T-helper 17 cell (primary cell): ENCODE results near the gene ATE1. TPM values are rescaled to one million over a fixed set of nuclear protein-coding genes. Genes with fewer than 3 reads are reported as not detected.
"Not testable (repeated sequence)": the region's sequence is repeated elsewhere in the genome, so short reads cannot be mapped to it uniquely, and the experiment has no call there.

Experiments used
- ATAC-seq: fragments of 150-1000 bp; cut with Tn5 transposase; 2 replicates; pipeline ENCODE4 v1.10.0; 2021; ENCODE audit warnings: mild to moderate bottlenecking, moderate library complexity
- DNase-seq, 3 donors: peaks; one replicate each; pipeline versions ENCODE4 v3.0.0 to v3.0.0-alpha.2; 2020 to 2021
- H3K9me3 ChIP-seq: one replicate; pipeline ENCODE4 v1.7.0; 2013; ENCODE audit warnings: low read length, mild to moderate bottlenecking; ENCODE audit not compliant: control insufficient read depth, poor library complexity, severe bottlenecking
- H3K27ac Mint-ChIP-seq: one replicate; pipeline ENCODE4 v1.8.0; 2022; ENCODE audit warnings: mild to moderate bottlenecking, moderate library complexity, mixed read lengths
- H3K27me3 Mint-ChIP-seq: one replicate; pipeline ENCODE4 v1.8.0; 2022; ENCODE audit warnings: mixed read lengths
- H3K36me3 Mint-ChIP-seq: one replicate; pipeline ENCODE4 v1.8.0; 2022; ENCODE audit warnings: low read depth, mixed read lengths
- H3K4me1 Mint-ChIP-seq: one replicate; pipeline ENCODE4 v1.8.0; 2022; ENCODE audit warnings: mild to moderate bottlenecking, mixed read lengths
- H3K4me3 Mint-ChIP-seq: one replicate; pipeline ENCODE4 v1.8.0; 2022; ENCODE audit warnings: mild to moderate bottlenecking, moderate library complexity, mixed read lengths
- total RNA-seq, 4 donors: library from RNA in 2 of 4; stranded (reverse) in 2 of 4; gene quantifications; one replicate each; pipeline ENCODE4 v1.2.3 and lab custom pipeline; 2022 to 2026

ATE1 gene
- total RNA-seq, 2 donors from 2014 or later, result 23.2 to 23.4 TPM

- Mint-ChIP-seq H3K27me3 (no peaks in the 10 kb centered on the region), H3K36me3 (peaks cover 3% of the 10 kb centered on the region), H3K27ac (no peak overlapping the region), H3K4me3 (no peak overlapping the region), H3K4me1 (no peaks in the 10 kb centered on the region)
- ATAC-seq, result no peak
- no peak for DNase-seq
- no peaks in the 10 kb centered on the region for H3K9me3 ChIP-seq
These were observed 21.2 kb upstream of the ATE1 start for GRCh38 chr10:121949049-121949448.

DNA sequence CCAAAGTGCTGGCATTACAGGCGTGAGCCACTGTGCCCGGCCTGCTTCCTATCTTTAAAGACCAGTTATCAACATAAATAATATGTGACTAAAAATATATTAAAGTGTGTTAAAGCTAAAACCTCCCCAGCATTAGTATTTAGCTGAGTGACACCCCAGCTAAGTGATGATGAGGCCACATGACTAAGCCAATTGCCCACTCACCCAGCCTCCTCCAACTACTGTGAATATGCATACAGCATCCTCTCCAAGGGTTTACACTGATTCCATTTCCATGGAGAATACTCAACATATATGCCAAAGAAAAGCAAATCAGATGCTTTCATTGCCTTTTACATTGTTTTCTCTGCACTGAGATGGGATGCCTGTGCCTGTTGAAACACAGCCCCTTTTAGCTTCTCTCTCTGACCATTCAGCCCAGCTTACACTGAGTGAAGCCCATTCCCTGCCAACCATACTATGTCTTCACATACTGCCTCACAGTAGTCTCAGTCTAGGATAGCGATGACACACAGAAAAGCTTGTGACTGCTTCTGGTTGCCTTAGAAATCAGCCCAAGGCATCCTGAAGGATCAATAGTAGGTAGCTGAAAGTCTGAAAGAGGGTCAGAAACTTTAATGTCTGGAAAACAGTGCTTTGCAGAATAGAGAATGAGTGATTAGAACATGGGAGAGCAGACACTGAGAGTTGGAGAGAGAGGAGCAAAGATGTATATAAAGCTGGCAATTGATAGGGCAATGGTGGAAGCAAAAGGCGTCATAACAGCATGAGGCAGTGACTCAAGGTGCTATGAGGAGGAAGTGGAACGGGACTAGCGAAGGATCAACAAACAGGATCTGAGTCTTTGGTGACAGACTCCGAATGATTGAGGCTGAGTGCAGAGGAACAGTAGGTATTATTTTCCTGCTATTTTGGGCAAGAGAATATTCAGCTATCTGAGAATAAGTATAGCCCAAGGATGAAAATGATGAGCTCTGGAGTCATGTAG is 19.8 kb upstream of the ATE1 start:
- H3K27ac Mint-ChIP-seq, result no peak overlapping the region
- H3K36me3 Mint-ChIP-seq, result peaks cover 3% of the 10 kb centered on the region
- DNase-seq (no peak), ATAC-seq (no peak)
- no peak overlapping the region for H3K4me3 Mint-ChIP-seq
- H3K9me3 ChIP-seq, result no peaks in the 10 kb centered on the region
- H3K27me3 Mint-ChIP-seq, result no peaks in the 10 kb centered on the region
- peaks cover 2% of the 10 kb centered on the region for H3K4me1 Mint-ChIP-seq

- no peaks in the 10 kb centered on the region for H3K36me3 Mint-ChIP-seq
- H3K27ac Mint-ChIP-seq, result no peak overlapping the region
- peaks cover 3% of the 10 kb centered on the region for H3K4me1 Mint-ChIP-seq
- no peak for ATAC-seq
- H3K27me3 Mint-ChIP-seq, result peaks cover 14% of the 10 kb centered on the region
- no peak for DNase-seq
- no peak overlapping the region for H3K4me3 Mint-ChIP-seq
- no peaks in the 10 kb centered on the region for H3K9me3 ChIP-seq
These were observed 15.1 kb upstream of the ATE1 start for GRCh38 chr10:121942749-121943416.

- Mint-ChIP-seq H3K4me1 (peaks cover 3% of the 10 kb centered on the region), H3K27me3 (peaks cover 20% of the 10 kb centered on the region), H3K36me3 (no peaks in the 10 kb centered on the region), H3K27ac (no peak overlapping the region), H3K4me3 (no peak overlapping the region)
- DNase-seq (no peak), ATAC-seq (no peak)
- no peaks in the 10 kb centered on the region for H3K9me3 ChIP-seq
These were observed 13.7 kb upstream of the ATE1 start for GRCh38 chr10:121941532-121941931.

DNA sequence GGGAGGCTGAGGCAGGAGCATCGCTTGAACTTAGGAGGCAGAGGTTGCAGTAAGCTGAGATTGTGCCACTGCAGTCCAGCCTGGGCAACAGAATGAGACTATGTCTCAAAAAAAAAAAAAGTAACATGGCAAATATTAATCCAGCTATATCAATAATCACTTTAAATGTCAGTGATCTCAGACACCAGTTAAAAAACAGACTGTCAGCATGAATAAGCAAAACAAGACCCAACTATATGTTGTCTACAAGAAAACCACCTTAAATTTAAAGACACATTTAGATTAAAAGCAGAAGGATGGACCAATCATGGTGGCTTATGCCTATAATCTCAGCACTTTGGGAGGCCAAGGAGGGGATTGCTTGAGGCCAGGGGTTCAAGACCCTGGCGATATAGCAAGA is 8.5 kb upstream of the ATE1 start:
- peaks cover 4% of the 10 kb centered on the region for H3K4me1 Mint-ChIP-seq
- H3K27ac Mint-ChIP-seq, result no peak overlapping the region
- H3K36me3 Mint-ChIP-seq, result no peaks in the 10 kb centered on the region
- H3K27me3 Mint-ChIP-seq, result peaks cover 20% of the 10 kb centered on the region
- ATAC-seq, result no peak
- no peak overlapping the region for H3K4me3 Mint-ChIP-seq
- DNase-seq, result no peak
- no peaks in the 10 kb centered on the region for H3K9me3 ChIP-seq

DNA sequence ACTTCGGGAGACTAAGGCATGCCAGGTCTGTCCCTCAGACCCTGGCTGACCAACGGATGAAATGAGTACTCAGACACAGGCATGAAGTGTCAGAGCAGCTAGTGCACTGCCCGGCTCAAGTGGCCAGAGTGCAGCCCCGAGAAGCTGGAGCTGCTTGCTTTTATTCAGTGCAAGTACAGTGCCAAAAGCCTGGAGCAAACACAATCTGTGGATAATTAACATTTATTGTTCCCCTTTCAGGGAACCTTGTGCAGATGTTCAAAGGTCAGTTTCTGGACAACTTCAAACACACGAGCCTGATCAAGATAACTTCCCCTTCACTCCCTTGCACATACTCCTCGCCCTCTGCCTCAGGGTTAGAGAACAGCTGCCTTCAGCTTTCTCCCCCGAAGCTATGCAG is 7.9 kb upstream of the ATE1 start:
- no peaks in the 10 kb centered on the region for H3K36me3 Mint-ChIP-seq
- peaks cover 20% of the 10 kb centered on the region for H3K27me3 Mint-ChIP-seq
- no peak for DNase-seq
- H3K4me3 Mint-ChIP-seq, result no peak overlapping the region
- H3K27ac Mint-ChIP-seq, result no peak overlapping the region
- no peaks in the 10 kb centered on the region for H3K9me3 ChIP-seq
- H3K4me1 Mint-ChIP-seq, result peaks cover 9% of the 10 kb centered on the region
- ATAC-seq, result no peak

- DNase-seq, ATAC-seq, H3K9me3 ChIP-seq, H3K27me3 Mint-ChIP-seq, H3K27ac Mint-ChIP-seq, H3K36me3 Mint-ChIP-seq: not testable (repeated sequence)
- peak overlapping the region; percentile 19 for H3K4me3 Mint-ChIP-seq
- H3K4me1 Mint-ChIP-seq, result peaks cover 22% of the 10 kb centered on the region
These were observed 2.6 kb upstream of the ATE1 start for GRCh38 chr10:121930268-121931085.

GRCh38 chr10:121929585-121930267 is 1.9 kb upstream of the ATE1 start:
- DNase-seq, ATAC-seq, H3K27me3 Mint-ChIP-seq, H3K36me3 Mint-ChIP-seq, H3K9me3 ChIP-seq: not testable (repeated sequence)
- Mint-ChIP-seq H3K27ac (peak overlapping the region; percentile 91), H3K4me3 (peak overlapping the region; percentile 25), H3K4me1 (peaks cover 21% of the 10 kb centered on the region)

- DNase-seq (no peak), ATAC-seq (no peak)
- H3K4me3 Mint-ChIP-seq, result peak overlapping the region; percentile 89
- H3K4me1 Mint-ChIP-seq, result peaks cover 21% of the 10 kb centered on the region
- H3K27me3 Mint-ChIP-seq, result no peaks in the 10 kb centered on the region
- no peaks in the 10 kb centered on the region for H3K36me3 Mint-ChIP-seq
- H3K27ac Mint-ChIP-seq, result peak overlapping the region; percentile 91
- H3K9me3 ChIP-seq, result no peaks in the 10 kb centered on the region
These were observed 675 bp upstream of the ATE1 start for GRCh38 chr10:121928528-121928884.

GRCh38 chr10:121927318-121927840 is 452 bp downstream of the ATE1 start:
- peaks cover 26% of the 10 kb centered on the region for H3K4me1 Mint-ChIP-seq

GRCh38 chr10:121926671-121927317 is 1.0 kb downstream of the ATE1 start:
- Mint-ChIP-seq H3K4me3 (peak overlapping the region; percentile 89), H3K4me1 (peaks cover 26% of the 10 kb centered on the region), H3K27me3 (no peaks in the 10 kb centered on the region), H3K36me3 (peaks cover 6% of the 10 kb centered on the region), H3K27ac (peak overlapping the region; percentile 91)
- no peaks in the 10 kb centered on the region for H3K9me3 ChIP-seq
- no peak for DNase-seq
- ATAC-seq, result no peak

More at GRCh38 chr10:121927318-121927840, 452 bp downstream of the ATE1 start:
- peak in 1 of 3 donors; percentile 10 for DNase-seq
- ATAC-seq, result peak; percentile 21
- H3K36me3 Mint-ChIP-seq, result peaks cover 6% of the 10 kb centered on the region
- H3K4me3 Mint-ChIP-seq, result peak overlapping the region; percentile 89
- peak overlapping the region; percentile 91 for H3K27ac Mint-ChIP-seq
- H3K27me3 Mint-ChIP-seq, result no peaks in the 10 kb centered on the region
- no peaks in the 10 kb centered on the region for H3K9me3 ChIP-seq

DNA sequence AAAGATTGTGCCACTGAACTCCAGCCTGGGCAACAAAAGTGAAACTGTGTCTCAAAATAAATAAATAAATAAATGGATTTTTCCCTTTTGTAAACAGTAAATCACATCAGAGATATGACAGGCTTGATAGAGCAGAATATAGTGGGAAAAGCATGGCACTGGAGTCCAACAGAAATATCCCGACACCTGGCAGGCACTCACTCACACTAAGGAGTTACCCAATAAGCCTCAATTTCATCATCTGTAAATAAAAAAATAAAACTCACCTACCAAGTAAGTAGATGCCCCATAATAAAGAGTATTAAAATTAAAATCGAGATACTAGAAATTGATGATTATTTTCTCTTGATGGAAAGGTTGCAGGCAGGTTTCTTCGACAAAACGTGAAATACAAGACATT is 1.7 kb downstream of the ATE1 start:
- Mint-ChIP-seq H3K27ac (peak overlapping the region; percentile 91), H3K4me1 (peaks cover 25% of the 10 kb centered on the region), H3K4me3 (no peak overlapping the region), H3K27me3 (no peaks in the 10 kb centered on the region), H3K36me3 (peaks cover 6% of the 10 kb centered on the region)
- ATAC-seq, result no peak
- H3K9me3 ChIP-seq, result no peaks in the 10 kb centered on the region
- no peak for DNase-seq
